Measurements from ENCODE around the gene CREBBP.

Gene CREBBP

DNA sequence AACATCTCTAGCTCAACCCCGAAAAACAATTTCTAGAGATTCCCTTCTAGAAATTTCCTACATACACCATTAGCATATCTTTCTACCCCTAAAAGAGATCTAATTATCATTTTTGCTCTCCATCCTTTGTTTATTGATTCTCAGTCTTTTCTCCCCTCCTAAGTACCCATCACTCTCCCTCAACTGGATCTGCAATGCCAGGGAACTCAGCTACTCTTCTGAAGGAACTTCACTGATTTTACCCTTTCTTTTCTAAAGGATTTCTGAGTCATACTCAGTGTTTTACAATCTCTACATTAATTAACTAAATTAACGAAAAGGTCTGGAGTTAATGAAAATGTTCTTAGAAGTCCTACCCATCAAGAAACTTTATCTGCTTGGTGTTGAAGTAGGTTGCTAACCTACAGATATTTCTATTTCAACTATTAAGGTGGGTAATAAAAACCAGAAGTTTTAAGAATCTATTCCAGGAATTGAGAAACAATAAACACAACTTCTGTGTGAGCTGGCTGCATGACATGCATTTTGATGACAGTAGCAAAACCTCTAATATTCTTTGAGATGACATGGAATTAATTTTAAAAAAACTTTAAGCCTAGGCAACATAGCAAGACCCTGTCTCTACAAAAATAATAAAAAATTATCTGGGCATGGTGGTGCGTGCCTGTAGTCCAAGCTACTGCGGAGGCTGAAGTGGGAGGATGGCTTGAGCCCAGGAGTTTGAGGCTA is 13.6 kb downstream of the CREBBP start:
- Histone ChIP-seq H4K8ac (ENCODE audit: low read length) (no peak overlapping the region), H2BK15ac (ENCODE audit: low read depth, poor library complexity, severe bottlenecking) (no peak overlapping the region), H3K9ac (ENCODE audit: low read length) (no peak overlapping the region), H4K91ac (ENCODE audit: low read length) (no peak overlapping the region), H3K18ac (ENCODE audit: low read depth in 1 of 2, low read length in 2 of 2) (no peak overlapping the region), H2AFZ (ENCODE audit: low read depth, low read length) (no peak overlapping the region), H3K27ac (ENCODE audit: low read length, poor library complexity, severe bottlenecking) (no peak overlapping the region), H2BK12ac (ENCODE audit: low read length in 2 of 2) (no peak overlapping the region), H2BK5ac (ENCODE audit: low read depth, low read length, poor library complexity, severe bottlenecking) (no peak overlapping the region), H3K79me1 (replicated peaks; ENCODE audit: low read length, poor library complexity, severe bottlenecking) (peaks cover 4% of the 10 kb centered on the region), H3K4me2 (ENCODE audit: low read length, poor library complexity, severe bottlenecking) (no peak overlapping the region), H2AK5ac (ENCODE audit: low read length, severe bottlenecking) (no peak overlapping the region), H2BK120ac (ENCODE audit: low read depth, low read length) (no peak overlapping the region), H3K4me3 (ENCODE audit: insufficient read depth in 1 of 2, low read depth in 1 of 2, low read length in 2 of 2) (no peak overlapping the region), H3K4ac (ENCODE audit: low read depth in 1 of 2, low read length in 2 of 2) (no peak overlapping the region), H3K36me3 (ENCODE audit: control insufficient read depth in 1 of 2, insufficient read depth in 2 of 2, low read depth in 1 of 2, low read length in 2 of 2) (peaks cover 0 to 3% of the 10 kb centered on the region in 2 experiments), H3K14ac (ENCODE audit: low read length in 2 of 2) (no peak overlapping the region), H3K9me3 (ENCODE audit: control insufficient read depth, low read length) (no peaks in the 10 kb centered on the region), H3K23ac (ENCODE audit: low read length in 2 of 2) (no peak overlapping the region), H3K4me1 (ENCODE audit: control insufficient read depth, insufficient read depth, low read depth, low read length) (peaks cover 27% of the 10 kb centered on the region), H3K27me3 (ENCODE audit: control insufficient read depth in 1 of 2, insufficient read depth in 1 of 2, low read length in 2 of 2) (no peaks in the 10 kb centered on the region)
- DNase-seq = no peak
- over 99% methylated on average over 3 of the region's 4 CpGs for WGBS

DNA sequence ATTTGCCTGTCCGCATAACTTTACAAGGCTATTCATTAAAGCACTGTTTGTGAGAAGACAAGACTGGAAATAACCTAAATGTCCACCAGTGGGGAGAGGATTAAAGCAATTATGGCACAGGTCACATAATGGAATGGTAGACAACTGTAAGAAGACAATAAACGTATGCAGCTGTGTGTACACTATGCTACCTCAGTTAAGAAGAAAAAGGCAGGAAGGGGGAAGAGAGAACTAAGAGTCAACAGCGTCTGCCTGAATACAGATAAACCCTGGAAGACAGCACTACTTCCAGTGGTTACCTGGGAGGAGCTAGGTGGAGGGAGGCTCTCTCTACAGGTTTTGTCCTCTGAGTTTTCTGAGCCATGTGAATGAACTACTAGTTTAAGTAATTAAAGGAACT is 15.3 kb downstream of the CREBBP start:
- Histone ChIP-seq H3K4me2 (ENCODE audit: low read length, poor library complexity, severe bottlenecking) (no peak overlapping the region), H3K4me1 (ENCODE audit: control insufficient read depth, insufficient read depth, low read depth, low read length) (peaks cover 30% of the 10 kb centered on the region), H4K8ac (ENCODE audit: low read length) (no peak overlapping the region), H3K27ac (ENCODE audit: low read length, poor library complexity, severe bottlenecking) (no peak overlapping the region), H3K14ac (ENCODE audit: low read length in 2 of 2) (no peak overlapping the region), H3K9ac (ENCODE audit: low read length) (no peak overlapping the region), H2BK5ac (ENCODE audit: low read depth, low read length, poor library complexity, severe bottlenecking) (no peak overlapping the region), H3K79me1 (replicated peaks; ENCODE audit: low read length, poor library complexity, severe bottlenecking) (peaks cover 4% of the 10 kb centered on the region), H2BK15ac (ENCODE audit: low read depth, poor library complexity, severe bottlenecking) (no peak overlapping the region), H3K36me3 (ENCODE audit: control insufficient read depth in 1 of 2, insufficient read depth in 2 of 2, low read depth in 1 of 2, low read length in 2 of 2) (peaks cover 0 to 3% of the 10 kb centered on the region in 2 experiments), H3K18ac (ENCODE audit: low read depth in 1 of 2, low read length in 2 of 2) (no peak overlapping the region), H3K23ac (ENCODE audit: low read length in 2 of 2) (no peak overlapping the region), H2BK12ac (ENCODE audit: low read length in 2 of 2) (no peak overlapping the region), H4K91ac (ENCODE audit: low read length) (no peak overlapping the region), H3K4me3 (ENCODE audit: insufficient read depth in 1 of 2, low read depth in 1 of 2, low read length in 2 of 2) (no peak overlapping the region), H2AFZ (ENCODE audit: low read depth, low read length) (no peak overlapping the region), H3K27me3 (ENCODE audit: control insufficient read depth in 1 of 2, insufficient read depth in 1 of 2, low read length in 2 of 2) (no peaks in the 10 kb centered on the region), H2AK5ac (ENCODE audit: low read length, severe bottlenecking) (no peak overlapping the region), H3K4ac (ENCODE audit: low read depth in 1 of 2, low read length in 2 of 2) (no peak overlapping the region), H2BK120ac (ENCODE audit: low read depth, low read length) (no peak overlapping the region), H3K9me3 (ENCODE audit: control insufficient read depth, low read length) (no peaks in the 10 kb centered on the region)
- 97% methylated on average over 3 of the region's 3 CpGs for WGBS
- no peak for DNase-seq

GRCh38 chr16:3864562-3864961 is 16.0 kb downstream of the CREBBP start:
- no peak overlapping the region for H2BK5ac ChIP-seq (ENCODE audit: low read depth, low read length, poor library complexity, severe bottlenecking)
- H3K9ac ChIP-seq (ENCODE audit: low read length) = no peak overlapping the region
- H3K4ac ChIP-seq (ENCODE audit: low read depth in 1 of 2, low read length in 2 of 2) = no peak overlapping the region
- no peak for DNase-seq
- H3K4me3 ChIP-seq (ENCODE audit: insufficient read depth in 1 of 2, low read depth in 1 of 2, low read length in 2 of 2) = no peak overlapping the region
- no peak overlapping the region for H3K23ac ChIP-seq (ENCODE audit: low read length in 2 of 2)
- H3K4me1 ChIP-seq (ENCODE audit: control insufficient read depth, insufficient read depth, low read depth, low read length) = peaks cover 30% of the 10 kb centered on the region
- H2AFZ ChIP-seq (ENCODE audit: low read depth, low read length) = no peak overlapping the region
- H3K36me3 ChIP-seq (ENCODE audit: control insufficient read depth in 1 of 2, insufficient read depth in 2 of 2, low read depth in 1 of 2, low read length in 2 of 2) = peaks cover 0 to 3% of the 10 kb centered on the region in 2 experiments
- no peak overlapping the region for H2BK12ac ChIP-seq (ENCODE audit: low read length in 2 of 2)
- no peak overlapping the region for H4K91ac ChIP-seq (ENCODE audit: low read length)
- no peak overlapping the region for H3K18ac ChIP-seq (ENCODE audit: low read depth in 1 of 2, low read length in 2 of 2)
- peaks cover 6% of the 10 kb centered on the region for H3K79me1 ChIP-seq (replicated peaks; ENCODE audit: low read length, poor library complexity, severe bottlenecking)
- H3K4me2 ChIP-seq (ENCODE audit: low read length, poor library complexity, severe bottlenecking) = no peak overlapping the region
- H2AK5ac ChIP-seq (ENCODE audit: low read length, severe bottlenecking) = no peak overlapping the region
- no peak overlapping the region for H2BK15ac ChIP-seq (ENCODE audit: low read depth, poor library complexity, severe bottlenecking)
- no peak overlapping the region for H3K27ac ChIP-seq (ENCODE audit: low read length, poor library complexity, severe bottlenecking)
- H2BK120ac ChIP-seq (ENCODE audit: low read depth, low read length) = no peak overlapping the region
- no peaks in the 10 kb centered on the region for H3K9me3 ChIP-seq (ENCODE audit: control insufficient read depth, low read length)
- H3K14ac ChIP-seq (ENCODE audit: low read length in 2 of 2) = no peak overlapping the region
- no peak overlapping the region for H4K8ac ChIP-seq (ENCODE audit: low read length)
- 96% methylated on average over 4 of the region's 5 CpGs for WGBS
- H3K27me3 ChIP-seq (ENCODE audit: control insufficient read depth in 1 of 2, insufficient read depth in 1 of 2, low read length in 2 of 2) = no peaks in the 10 kb centered on the region

DNA sequence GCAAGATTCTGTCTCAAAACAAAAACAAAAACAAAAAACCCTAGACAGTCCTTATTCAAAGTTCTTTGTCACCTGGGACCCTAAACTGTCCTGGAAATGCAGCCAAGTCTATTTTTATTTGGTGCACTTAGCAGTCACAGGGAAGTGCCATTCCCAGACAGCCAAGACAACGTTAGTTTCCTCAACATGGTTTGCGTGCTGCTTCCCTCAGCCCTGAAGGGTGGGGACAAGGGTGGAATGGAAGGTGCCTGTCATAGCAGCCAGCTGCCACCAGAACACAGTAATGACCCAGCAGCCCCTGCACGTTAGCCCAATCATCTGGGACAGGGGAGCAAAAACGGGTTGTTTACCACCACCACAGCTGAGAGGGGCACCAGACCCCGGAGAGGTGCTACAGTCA is 16.9 kb downstream of the CREBBP start:
- peak overlapping the region in 1 of 2 experiments; percentile 26 for H3K14ac ChIP-seq (ENCODE audit: low read length in 2 of 2)
- no peak overlapping the region for H3K27ac ChIP-seq (ENCODE audit: low read length, poor library complexity, severe bottlenecking)
- H3K4me2 ChIP-seq (ENCODE audit: low read length, poor library complexity, severe bottlenecking) = no peak overlapping the region
- no peak overlapping the region for H2BK120ac ChIP-seq (ENCODE audit: low read depth, low read length)
- WGBS = 88% methylated on average over 5 of the region's 5 CpGs
- peaks cover 8% of the 10 kb centered on the region for H3K79me1 ChIP-seq (replicated peaks; ENCODE audit: low read length, poor library complexity, severe bottlenecking)
- H4K8ac ChIP-seq (ENCODE audit: low read length) = no peak overlapping the region
- peaks cover 0 to 2% of the 10 kb centered on the region in 2 experiments for H3K36me3 ChIP-seq (ENCODE audit: control insufficient read depth in 1 of 2, insufficient read depth in 2 of 2, low read depth in 1 of 2, low read length in 2 of 2)
- H4K91ac ChIP-seq (ENCODE audit: low read length) = no peak overlapping the region
- H3K23ac ChIP-seq (ENCODE audit: low read length in 2 of 2) = peak overlapping the region in 1 of 2 experiments; percentile 34
- no peak overlapping the region for H3K4me3 ChIP-seq (ENCODE audit: insufficient read depth in 1 of 2, low read depth in 1 of 2, low read length in 2 of 2)
- no peak overlapping the region for H3K9ac ChIP-seq (ENCODE audit: low read length)
- H3K4me1 ChIP-seq (ENCODE audit: control insufficient read depth, insufficient read depth, low read depth, low read length) = peaks cover 24% of the 10 kb centered on the region
- H3K27me3 ChIP-seq (ENCODE audit: control insufficient read depth in 1 of 2, insufficient read depth in 1 of 2, low read length in 2 of 2) = no peaks in the 10 kb centered on the region
- no peak overlapping the region for H2BK15ac ChIP-seq (ENCODE audit: low read depth, poor library complexity, severe bottlenecking)
- H2BK12ac ChIP-seq (ENCODE audit: low read length in 2 of 2) = no peak overlapping the region
- H2AFZ ChIP-seq (ENCODE audit: low read depth, low read length) = no peak overlapping the region
- no peak overlapping the region for H3K4ac ChIP-seq (ENCODE audit: low read depth in 1 of 2, low read length in 2 of 2)
- peak overlapping the region in 1 of 2 experiments; percentile 15 for H3K18ac ChIP-seq (ENCODE audit: low read depth in 1 of 2, low read length in 2 of 2)
- no peak overlapping the region for H2BK5ac ChIP-seq (ENCODE audit: low read depth, low read length, poor library complexity, severe bottlenecking)
- DNase-seq = no peak
- H2AK5ac ChIP-seq (ENCODE audit: low read length, severe bottlenecking) = no peak overlapping the region
- H3K9me3 ChIP-seq (ENCODE audit: control insufficient read depth, low read length) = no peaks in the 10 kb centered on the region
